Sigmoid colon (tissue), 4 donors: ENCODE data around the gene FOSL2.

Source experiments
- CTCF ChIP-seq, 4 experiments: fragments of 450-650 bp in 3 of 4; fragments of 200-600 bp in 1 of 4; IDR thresholded peaks; one replicate each; pipeline ENCODE4 v1.5.1; 2016 to 2019; ENCODE audit warnings: antibody characterized with exemption in 4 of 4, mild to moderate bottlenecking in 3 of 4, moderate library complexity in 2 of 4
- EP300 ChIP-seq, 4 donors: sonication (generic); formaldehyde crosslinking; IDR thresholded peaks; one replicate each; pipeline ENCODE4 v1.6.1; 2017; ENCODE audit warnings: antibody characterized with exemption in 4 of 4
- POLR2A ChIP-seq, 2 donors: fragments of 450-650 bp; IDR thresholded peaks; one replicate each; pipeline ENCODE4 v1.6.1; 2016; ENCODE audit warnings: antibody characterized with exemption in 2 of 2, mild to moderate bottlenecking in 2 of 2, moderate library complexity in 2 of 2
- POLR2AphosphoS5 ChIP-seq, 4 donors: sonication (generic); formaldehyde crosslinking; IDR thresholded peaks; one replicate each; pipeline ENCODE4 v1.6.1; 2017; ENCODE audit warnings: antibody characterized with exemption in 4 of 4

GRCh38 chr2:28387082-28387960, 5.3 kb upstream of the FOSL2 start:
- TF ChIP-seq EP300 (IDR thresholded peaks at IDR 0.05) (no peak), POLR2A (IDR thresholded peaks at IDR 0.05) (no peak), CTCF (IDR thresholded peaks at IDR 0.05) (no peak), POLR2AphosphoS5 (IDR thresholded peaks at IDR 0.05) (no peak)
